GM19238 (cell line): ENCODE results near the gene DENND2D.

Experiments
- DNase-seq: peaks from one replicate; pipeline ENCODE4 v3.0.0; 2011; ENCODE audit warnings: low spot score; ENCODE audit not compliant: insufficient read length

DENND2D gene

DNA sequence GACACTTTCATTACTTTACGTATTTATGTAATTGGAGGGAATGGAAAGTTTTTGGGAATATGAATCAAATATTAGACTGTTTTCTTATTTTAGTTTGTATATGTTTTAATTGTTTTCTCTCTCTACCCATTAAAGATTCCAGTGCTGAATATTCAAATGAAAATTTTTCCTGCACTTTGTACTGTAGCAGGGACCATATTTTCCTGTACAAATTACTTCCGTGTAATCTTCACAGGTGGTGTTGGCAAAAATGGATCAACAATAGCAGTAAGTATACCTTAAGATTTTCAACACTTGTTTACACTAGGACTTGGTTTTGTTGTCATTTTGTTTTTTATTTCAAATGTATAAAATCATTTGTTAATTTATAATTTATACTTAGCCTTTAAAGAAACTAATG is 18.4 kb downstream of the DENND2D start:
- DNase-seq, result no peak

DNA sequence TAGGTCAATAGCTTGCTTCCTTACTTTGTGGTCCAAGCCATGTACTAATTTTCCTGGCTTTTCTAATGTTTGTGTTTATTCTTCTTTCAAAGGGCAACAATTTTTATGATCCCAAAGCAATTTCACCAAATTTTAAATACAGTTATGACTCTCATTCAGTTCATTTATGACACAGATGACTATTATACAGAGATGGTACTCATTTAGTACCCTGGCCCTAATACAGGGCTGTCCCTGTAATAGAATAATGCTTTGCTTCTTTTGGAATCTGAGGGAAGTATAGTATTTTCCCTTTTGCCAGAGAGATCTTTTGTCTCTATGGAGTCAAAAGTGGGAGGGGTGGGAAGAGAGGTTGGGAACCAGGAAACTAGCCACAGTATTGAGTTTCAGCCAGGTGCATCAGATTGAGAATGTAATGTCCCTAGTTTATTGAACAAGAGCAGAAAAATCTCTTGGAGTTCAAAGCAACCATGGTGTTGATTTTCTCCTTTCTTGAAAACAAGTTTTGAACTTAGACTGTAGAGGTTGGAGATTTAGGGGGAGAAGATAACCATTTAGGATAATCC is 20.4 kb downstream of the DENND2D start:
- DNase-seq, result no peak

DNA sequence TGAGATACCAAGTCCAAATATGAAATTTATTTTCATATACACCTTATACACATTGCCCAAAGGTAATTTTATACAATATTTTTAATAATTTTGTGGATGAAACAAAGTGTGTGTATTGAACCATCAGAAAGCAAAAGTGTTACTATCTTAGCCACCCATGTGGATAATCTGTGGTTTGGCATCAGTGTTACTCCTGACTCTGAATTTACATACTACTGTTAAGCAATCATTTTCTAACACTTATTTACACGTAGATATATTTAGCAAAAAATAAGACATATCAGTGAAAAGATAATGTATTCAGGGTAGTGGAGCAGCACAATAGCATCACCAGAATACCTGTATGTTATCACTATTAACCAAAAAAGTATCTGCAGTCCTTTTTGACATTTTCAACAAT is 23.8 kb downstream of the DENND2D start:
- no peak for DNase-seq

DNA sequence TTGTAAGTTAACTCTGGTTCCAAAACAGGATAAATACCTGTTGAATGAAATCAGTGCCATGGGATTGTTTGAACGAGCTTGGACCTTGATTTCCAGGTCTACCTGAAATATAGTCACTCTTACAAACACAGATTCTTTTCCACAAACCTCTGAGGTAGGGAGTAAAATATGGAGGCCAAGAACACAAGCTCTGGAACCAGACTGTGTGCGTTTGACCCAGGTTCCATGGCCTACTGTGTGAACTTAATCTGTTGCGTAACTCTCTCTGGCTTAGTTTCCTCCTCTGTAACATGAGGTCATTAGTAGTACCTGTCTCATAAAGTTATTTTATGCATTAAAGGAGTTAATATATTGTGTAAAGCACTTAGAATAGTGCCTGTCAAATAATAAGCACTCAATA is 25.1 kb downstream of the DENND2D start:
- no peak for DNase-seq

DNA sequence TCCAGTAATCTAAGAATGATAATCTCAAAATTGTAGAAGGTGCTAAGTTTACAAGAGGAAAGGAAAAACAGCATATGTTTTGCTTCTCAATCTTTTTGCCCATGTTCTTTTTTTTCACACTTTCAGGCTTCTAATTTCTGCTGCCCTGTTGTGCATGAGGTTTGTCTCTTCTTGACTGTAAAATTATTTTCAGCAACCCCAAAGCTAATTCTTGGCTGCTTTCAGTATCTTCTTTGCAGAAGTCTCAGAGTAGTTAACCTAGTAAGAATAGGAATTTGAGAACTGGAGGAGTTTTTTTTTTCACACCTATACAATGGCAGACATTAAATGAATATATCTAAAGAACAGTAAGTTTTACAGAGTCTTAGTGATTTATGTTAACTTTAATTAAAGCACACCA is 26.4 kb downstream of the DENND2D start:
- DNase-seq, result no peak

DNA sequence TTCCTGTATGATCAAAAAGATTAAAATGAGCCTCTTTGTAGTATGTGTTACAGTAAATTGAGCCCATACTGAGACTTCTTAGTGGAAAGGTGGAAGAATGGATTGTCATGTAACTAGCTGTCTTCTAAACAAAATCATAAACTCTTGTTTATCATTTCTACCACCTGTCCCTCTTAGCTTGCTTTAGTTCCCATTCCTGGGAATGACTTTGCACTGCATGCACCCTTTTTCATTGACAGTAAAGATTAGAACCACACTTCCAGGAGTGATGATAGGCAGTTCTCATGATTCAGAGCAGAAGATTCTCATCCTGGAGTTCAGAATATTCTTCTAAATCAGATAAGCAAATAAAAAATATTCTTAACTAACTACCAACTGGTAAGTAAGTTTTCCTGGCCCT is 28.0 kb downstream of the DENND2D start:
- no peak for DNase-seq

DNA sequence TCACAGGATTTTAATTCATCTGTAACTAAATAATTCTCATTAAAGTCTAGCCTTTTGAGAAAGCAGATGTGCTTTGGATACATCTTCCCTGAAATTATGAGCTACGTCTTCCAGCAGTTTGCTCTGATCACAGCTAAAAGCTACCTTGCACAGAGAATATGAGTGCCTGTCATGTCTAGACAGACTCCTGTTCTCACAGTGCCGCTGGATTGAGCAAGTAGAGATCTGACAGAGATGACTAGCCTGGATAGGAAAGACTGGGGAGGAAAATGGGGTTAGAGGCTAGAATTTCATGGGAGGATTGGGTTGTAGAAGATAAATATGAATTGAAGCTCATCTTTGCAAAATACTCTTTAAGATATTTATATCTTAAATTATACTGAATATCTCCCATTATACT is 36.3 kb downstream of the DENND2D start:
- no peak for DNase-seq

DNA sequence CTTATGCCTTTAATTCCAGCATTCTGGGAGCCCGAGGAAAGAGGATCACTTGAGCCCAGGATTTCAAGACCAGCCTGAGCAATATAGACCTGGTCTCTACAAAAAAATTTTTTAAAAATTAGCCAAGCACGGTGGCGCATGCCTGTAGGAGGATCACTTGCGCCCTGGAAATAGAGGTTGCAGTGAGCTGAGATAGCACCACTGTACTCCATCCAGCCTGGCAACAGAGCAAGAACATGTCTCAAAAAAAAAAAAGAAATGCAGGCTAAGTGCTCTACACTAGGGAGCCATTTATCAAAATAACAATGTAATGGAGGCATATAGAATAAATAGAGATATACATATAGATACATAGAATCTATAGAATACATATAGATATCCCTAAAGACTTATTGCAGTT is 37.1 kb downstream of the DENND2D start:
- DNase-seq, result no peak

DNA sequence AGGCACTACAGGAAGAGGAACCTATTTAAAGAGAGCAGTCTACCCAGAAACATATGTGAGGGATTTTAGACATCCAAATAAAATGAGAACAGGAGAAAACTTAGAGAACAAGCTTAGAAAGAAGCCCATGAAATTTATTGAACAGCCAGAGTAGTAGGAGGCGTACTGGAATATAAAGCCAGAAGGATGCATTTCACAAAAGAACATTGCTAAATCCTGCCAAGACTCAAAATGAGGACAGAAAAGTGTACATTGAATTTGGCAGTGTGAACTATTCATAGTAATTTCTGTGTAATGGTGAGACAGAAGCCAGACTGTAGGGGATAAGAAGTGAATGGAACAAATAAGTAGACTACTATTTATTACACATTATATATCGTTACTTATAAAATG is 38.0 kb downstream of the DENND2D start:
- DNase-seq, result no peak

DNA sequence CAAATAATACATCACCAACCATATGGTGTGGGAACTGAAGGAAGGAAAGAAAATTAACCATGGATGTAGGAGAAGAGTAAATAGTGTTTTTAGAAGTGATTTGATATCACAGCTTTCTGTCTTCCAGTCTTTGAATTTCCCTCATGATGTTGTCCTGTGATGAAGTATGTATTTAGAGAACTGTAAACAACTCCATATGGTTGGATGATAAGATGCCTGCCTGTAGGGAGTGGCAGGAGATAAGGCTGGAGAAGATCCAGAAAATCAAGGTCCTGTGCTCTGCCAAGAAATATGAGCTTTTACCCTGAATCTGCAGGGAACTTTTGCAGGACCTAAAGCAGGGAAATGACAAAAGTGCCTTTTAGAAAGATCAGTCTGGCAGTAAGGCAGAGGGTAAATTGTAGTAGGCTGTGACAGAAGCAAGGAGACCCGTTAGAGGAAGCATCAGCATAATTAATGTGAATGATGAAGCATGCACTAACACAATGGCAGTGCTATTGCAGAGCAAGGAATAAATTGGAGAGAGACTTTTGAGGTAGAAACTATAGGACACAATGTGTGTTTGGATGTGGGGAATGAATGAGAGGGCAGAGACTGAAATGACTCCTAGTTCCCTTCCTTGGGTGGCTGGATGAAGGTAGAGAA is 38.5 kb downstream of the DENND2D start:
- no peak for DNase-seq

DNA sequence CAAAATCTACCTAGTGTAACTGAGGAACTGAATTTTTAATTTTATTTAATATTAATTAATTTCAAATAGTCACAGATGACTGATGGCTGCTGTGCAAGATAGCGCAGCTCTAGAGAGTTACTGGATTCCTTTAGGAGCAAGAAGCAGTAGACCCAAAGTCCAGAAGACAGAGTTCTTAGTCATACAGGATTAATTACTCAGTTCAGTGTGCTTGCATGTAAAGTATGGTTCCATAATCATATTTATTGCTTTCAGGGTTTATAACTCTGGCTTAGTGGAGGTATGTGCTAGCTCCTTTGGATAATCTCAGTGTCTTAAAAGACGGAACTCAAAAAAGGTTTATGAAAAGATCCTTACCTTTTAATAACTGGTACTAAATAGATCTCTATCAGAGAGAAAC is 43.0 kb downstream of the DENND2D start:
- DNase-seq, result no peak

DNA sequence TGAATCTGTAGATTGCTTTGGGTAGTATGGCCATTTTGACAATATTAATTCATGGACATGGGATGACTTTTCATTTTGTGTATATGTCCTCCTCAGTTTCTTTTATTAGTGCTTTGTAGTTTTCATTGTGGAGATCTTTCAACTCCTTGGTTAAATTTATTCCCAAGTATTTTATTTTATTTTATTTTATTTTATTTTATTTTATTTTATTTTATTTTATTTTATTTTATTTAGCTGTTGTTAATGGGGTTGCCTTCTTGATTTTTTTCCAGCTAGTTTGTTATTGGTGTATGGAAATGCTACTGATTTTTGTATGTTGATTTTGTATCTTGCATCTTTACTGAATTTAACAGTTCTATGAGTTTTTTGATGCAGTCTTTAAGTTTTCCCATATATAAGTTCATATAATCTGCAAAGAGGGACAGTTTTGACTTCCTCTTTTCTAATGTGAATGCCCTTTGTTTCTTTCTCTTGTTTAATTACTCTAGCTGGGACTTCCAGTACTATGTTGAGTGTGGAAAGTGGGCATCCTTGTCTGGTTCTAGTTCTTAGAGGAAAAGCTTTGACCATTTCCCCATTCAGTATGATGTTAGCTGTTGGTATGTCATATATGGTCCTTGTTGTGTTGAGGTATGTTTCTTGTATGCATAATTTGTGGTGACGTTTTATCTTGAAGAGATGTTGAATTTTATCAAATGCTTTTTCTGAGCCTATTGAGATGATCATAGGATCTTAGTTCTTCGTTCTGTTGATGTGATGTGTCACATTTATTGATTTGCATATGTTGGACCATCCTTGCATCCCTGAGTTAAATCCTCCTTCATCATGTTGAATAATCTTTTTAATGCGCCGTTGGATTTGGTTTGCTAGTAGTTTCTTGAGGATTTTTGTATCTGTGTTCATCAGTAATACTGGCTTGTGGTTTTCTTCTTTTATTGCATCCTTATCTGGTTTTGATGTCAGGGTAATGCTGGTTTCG is 46.1 kb downstream of the DENND2D start:
- no peak for DNase-seq

DNA sequence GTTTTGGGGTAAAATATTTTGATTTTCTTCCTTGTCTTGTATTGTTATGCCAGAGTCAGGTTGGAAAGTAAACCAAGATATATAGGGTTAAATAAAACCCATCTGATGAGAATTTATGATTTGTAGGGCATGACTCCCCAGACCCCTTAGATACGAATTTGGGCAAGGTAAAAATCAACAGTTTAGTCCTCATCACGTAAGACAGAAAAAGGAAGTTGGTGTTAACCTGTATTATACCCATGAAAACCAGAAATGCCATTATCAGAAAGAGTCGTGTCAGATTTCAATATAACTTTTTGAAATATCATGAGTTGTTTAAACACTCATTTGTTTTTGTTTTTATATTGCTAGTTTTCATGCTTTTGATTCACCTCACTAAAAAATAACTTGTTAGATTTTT is 48.6 kb downstream of the DENND2D start:
- DNase-seq, result no peak

DNA sequence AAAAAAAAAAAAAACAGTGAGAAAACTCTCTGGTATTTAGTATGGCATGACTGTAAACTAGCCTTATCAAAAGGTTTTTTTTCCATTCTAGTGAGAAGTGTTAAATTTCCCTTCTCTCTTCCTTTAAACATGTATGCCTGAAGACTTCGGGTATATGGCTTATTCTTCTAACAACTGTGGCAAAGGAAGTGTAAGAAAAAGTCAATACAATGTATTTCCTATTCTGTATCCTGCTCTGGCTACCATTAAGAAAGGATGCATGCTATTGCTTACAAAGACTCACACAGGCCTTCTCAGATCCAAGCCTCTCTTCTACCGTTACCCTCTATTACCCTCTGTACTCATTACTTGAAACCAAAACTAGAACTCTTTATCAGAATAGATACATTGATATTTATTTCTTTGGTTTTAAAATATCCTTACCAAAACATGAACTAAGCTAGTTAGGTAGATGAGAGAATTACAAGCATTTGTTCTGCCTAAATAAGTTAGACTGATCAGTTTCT is 52.0 kb downstream of the DENND2D start:
- no peak for DNase-seq

DNA sequence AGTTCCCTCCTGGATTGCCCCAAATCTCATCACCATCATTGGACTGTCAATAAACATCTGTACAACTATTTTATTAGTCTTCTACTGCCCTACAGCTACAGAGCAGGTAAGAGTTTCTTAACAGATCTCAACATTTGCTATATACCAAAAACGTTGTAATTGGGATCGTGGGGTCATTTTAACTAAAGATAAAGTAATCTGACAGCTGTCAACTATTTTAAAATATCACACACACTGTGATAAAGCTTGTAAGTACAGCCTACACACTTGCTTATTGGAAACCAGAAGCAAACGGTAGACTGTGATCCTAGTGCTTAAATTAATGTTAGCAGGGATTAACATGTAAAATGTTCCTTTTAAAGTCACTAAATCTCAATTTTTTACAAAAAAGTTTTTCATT is 52.5 kb downstream of the DENND2D start:
- no peak for DNase-seq

DNA sequence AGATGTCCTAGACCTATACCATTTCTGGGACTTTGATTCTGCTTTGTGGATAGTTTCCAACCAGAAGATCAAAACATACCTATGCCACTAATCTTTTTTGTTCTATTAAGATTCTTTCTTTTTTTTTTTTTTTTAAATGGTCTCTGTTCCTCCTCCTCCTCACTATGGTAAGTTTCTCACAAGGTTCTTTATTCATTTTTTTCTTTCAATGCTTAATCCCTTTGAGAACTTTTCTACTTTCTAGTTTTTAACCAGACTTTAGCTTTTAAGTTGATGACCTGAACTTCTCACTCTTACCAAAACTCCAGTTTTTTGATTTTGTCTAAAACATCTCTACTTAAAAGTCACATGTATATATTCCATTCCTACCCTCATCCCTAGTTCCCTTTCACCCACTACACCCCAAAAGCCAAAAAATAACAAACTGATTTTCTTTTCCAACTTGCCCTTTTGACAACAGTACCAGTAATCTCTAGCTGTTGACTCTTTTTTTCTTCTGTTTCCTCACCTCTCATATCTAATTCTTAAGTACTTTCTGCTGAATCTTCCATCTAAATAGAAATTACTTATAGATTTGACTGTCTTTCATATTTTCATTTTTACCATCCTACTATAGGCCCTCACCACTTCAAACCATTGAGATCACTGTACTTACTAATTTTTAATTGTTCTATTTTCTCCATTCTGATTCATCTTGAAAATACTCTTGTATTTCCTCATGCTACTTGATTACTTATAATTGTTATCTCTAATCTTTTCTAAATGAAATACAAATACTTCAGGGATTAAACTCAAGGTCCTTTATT is 54.3 kb downstream of the DENND2D start:
- DNase-seq, result no peak

DNA sequence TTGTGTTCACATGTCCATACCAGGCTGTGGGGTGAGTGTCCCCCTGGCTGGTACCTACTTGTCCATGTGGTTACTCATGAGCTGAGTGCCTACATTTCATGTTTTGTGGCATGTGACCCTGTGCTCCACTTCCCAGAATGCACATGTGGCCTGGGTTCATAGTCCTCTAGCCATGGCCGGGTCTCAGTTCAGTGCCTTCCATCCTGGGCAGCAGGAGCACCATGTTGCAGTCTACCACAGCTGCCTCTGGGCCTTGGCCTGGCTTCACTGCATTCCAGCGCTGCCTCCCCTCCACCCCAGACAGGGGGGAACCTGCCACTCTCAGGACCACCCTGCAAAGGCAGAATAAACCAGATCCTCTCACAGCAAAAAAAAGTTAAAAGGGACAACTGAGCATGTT is 54.9 kb downstream of the DENND2D start:
- DNase-seq, result no peak

DNA sequence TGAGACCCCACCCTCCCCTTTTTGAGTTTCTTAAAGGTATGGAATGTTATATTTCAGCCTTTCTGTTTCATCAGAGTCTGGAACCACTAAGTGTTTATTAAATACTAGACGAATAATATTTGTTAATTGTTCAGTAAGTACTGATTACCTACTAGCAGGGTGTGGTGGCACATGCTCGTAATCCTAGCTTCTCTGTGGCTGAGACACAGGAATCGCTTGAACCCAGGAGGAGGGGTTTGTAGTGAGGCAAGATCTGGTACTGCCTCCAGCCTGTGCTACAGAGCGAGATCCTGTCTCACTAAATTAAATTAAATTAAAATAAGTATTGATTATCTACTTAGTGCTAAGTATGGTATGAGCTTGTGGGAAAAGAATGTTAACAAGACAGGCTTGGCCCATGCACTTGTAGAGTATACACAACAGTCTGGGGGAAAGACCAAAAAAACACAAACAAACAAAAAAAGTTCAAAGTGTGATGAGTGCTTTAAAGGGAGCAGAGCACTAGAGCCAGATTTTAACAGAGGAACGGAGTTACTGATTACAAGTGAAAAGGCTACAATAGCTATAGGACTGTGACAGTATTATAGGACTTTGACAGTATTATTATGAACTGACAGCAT is 58.0 kb downstream of the DENND2D start:
- DNase-seq, result no peak

DNA sequence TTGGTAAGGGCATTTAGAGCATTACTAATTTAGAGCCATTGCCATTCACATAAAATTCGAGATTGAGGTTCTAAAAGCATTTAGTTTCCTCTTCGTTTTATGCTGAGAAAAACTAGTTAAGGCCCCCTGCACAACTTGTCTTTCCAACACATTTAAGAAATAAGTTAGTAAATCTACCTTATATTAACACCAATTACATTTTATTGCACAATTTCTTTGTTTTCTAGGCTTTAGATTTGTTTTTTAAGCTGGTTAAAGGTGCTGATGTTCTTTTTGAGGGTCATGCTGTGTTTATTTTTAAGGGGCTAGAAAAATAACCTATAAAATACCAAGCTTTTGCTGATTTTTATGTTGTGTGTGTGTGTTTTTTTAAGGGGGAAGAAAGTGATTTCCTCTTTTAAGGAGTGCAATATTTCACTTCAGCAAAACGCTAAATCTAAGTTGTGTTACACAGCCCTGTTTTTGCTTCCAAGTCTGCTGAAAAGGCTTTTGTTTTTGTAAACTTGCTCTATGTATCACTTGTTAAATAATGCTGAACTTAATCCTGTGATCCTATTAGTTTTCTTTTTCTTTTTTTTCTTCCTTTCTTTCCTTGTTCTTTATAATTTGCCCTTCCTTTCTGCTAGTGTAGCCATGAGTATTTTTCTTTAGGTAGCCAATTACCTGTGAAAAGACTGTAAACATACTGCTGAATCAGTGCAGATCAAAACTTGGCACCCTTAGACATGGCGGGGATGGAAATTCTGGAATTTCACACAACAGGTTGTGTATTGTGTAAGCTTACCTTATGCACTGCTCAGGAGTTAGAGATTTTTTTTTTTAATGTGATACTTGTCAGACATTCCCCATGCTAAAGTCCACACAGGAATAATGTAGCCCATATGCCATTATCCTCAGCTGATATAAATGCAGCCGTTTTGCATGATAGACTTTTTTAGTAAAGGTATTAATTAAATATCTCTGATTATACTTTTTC is 58.9 kb downstream of the DENND2D start:
- DNase-seq, result no peak

DNA sequence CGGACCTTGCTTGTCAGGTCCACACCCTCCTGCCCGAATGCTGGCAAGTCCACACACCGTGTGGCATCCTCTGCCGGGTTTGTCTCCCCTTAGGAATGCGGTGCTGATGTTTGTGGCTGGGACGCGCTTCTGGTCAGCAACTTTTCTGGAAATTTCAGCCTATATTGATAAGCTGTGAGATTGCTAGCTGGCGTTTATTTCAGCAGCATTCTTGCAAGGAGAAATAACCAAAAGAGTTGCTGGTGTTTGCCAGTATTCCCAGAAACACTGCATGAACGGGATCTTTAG is 59.8 kb downstream of the DENND2D start:
- no peak for DNase-seq
